ENCODE results near the gene ZNF205.

ZNF205 gene

GRCh38 chr16:3094289-3095027 lies 17.9 kb upstream of the ZNF205 start:
- DNase-seq (ENCODE audit: low spot score), result peak; percentile 86
- TF ChIP-seq CTCF (IDR thresholded peaks at IDR 0.05; ENCODE audit: extremely low read depth, missing control alignments), result peak; percentile 54

- DNase-seq (ENCODE audit: low spot score), result peak; percentile 93
- TF ChIP-seq CTCF (IDR thresholded peaks at IDR 0.05; ENCODE audit: extremely low read depth, missing control alignments), result peak; percentile 6
Observed at GRCh38 chr16:3095869-3096268, 16.5 kb upstream of the ZNF205 start.

- peak; percentile 3 for DNase-seq (ENCODE audit: low spot score)
- no peak for TF ChIP-seq CTCF (IDR thresholded peaks at IDR 0.05; ENCODE audit: extremely low read depth, missing control alignments)
Observed at GRCh38 chr16:3096362-3096761, 16.0 kb upstream of the ZNF205 start.

- no peak for TF ChIP-seq CTCF (IDR thresholded peaks at IDR 0.05; ENCODE audit: extremely low read depth, missing control alignments)
Observed at GRCh38 chr16:3097266-3097665, 15.1 kb upstream of the ZNF205 start.

GRCh38 chr16:3098459-3099394 lies 13.7 kb upstream of the ZNF205 start, which contains the start of gene ZSCAN10:
TSS of gene ZSCAN10 (minus strand) at chr16:3099294. CDS start at chr16:3092937, 6,357 bp downstream.
- no peak for DNase-seq (ENCODE audit: low spot score)
- no peak for TF ChIP-seq CTCF (IDR thresholded peaks at IDR 0.05; ENCODE audit: extremely low read depth, missing control alignments)

More at GRCh38 chr16:3097266-3097665, 15.1 kb upstream of the ZNF205 start:
- no peak for DNase-seq (ENCODE audit: low spot score)

- no peak for TF ChIP-seq CTCF (IDR thresholded peaks at IDR 0.05; ENCODE audit: extremely low read depth, missing control alignments)
- DNase-seq (ENCODE audit: low spot score), result no peak
Observed at GRCh38 chr16:3099395-3099731, 13.0 kb upstream of the ZNF205 start.

Data from GM20000 (cell line).